Panc1 (cell line): ENCODE measurements around the gene SNX10. TPM values are rescaled to one million over a fixed set of nuclear protein-coding genes. Genes with fewer than 3 reads are reported as not detected.
A peak's percentile ranks its signal among the peaks of the same experiment; 100 is the strongest.

Experiments used
- ATAC-seq: fragments of 200-7000 bp; cut with Tn5 transposase; 2 replicates; pipeline ENCODE4 v1.9.1; 2020; ENCODE audit warnings: mild to moderate bottlenecking, moderate library complexity
- BruUV-seq: library from RNA; stranded (reverse); fragments of 400-500 nt; replicated peaks from 2 replicates; lab custom pipeline; 2021; lab: Mats Ljungman, UMichigan
- CTCF ChIA-PET: fragments of 300-600 bp; sonication (Branson Sonifier 250); formaldehyde crosslinking; loops from one replicate; lab custom pipeline; 2022; ENCODE audit warnings: antibody characterized with exemption; lab: Charles Lee
- POLR2A ChIA-PET: fragments of 300-600 bp; sonication (Branson Sonifier 250); formaldehyde crosslinking; loops from one replicate; lab custom pipeline; 2022; ENCODE audit warnings: antibody characterized with exemption; lab: Charles Lee
- DNase-seq: peaks from one replicate; pipeline ENCODE4 v3.0.0-alpha.2; 2010; ENCODE audit warnings: low read depth, low spot score
- H3K27ac ChIP-seq: 2 replicates; pipeline ENCODE4 v1.5.1; 2011; ENCODE audit warnings: mild to moderate bottlenecking, low read length, inconsistent platforms
- H3K27me3 ChIP-seq: fragments of 200-500 bp; sonication (Bioruptor generic); 2 replicates; pipeline ENCODE4 v1.6.0; 2014; ENCODE audit warnings: low read length, inconsistent platforms; ENCODE audit not compliant: control insufficient read depth, insufficient read depth
- H3K36me3 ChIP-seq: fragments of 200-500 bp; sonication (Bioruptor generic); 2 replicates; pipeline ENCODE4 v1.5.1; 2014; ENCODE audit warnings: inconsistent platforms, mild to moderate bottlenecking, low read length, moderate library complexity; ENCODE audit not compliant: control insufficient read depth, insufficient read depth
- H3K4me1 ChIP-seq: 2 replicates; pipeline ENCODE4 v1.5.1; 2011; ENCODE audit warnings: inconsistent platforms, mild to moderate bottlenecking, low read length, moderate library complexity; ENCODE audit not compliant: control insufficient read depth, insufficient read depth
- H3K4me3 ChIP-seq, 2 experiments: 2 replicates each; pipeline ENCODE4 v1.5.1; 2011 to 2012; ENCODE audit warnings: low read depth in 2 of 2, low read length in 2 of 2, mild to moderate bottlenecking in 2 of 2, inconsistent platforms in 1 of 2, moderate library complexity in 1 of 2
- H3K9me3 ChIP-seq: fragments of 200-500 bp; sonication (Bioruptor generic); 2 replicates; pipeline ENCODE4 v1.5.1; 2014; ENCODE audit warnings: low read depth, mild to moderate bottlenecking, inconsistent platforms, low read length, moderate library complexity; ENCODE audit not compliant: control insufficient read depth, insufficient read depth
- POLR2AphosphoS5 ChIP-seq: IDR thresholded peaks from 2 replicates; pipeline ENCODE4 v1.6.1; 2012; ENCODE audit warnings: mild to moderate bottlenecking, low read depth, low read length, moderate library complexity
- REST ChIP-seq, 2 experiments: IDR thresholded peaks; 2 replicates each; pipeline ENCODE4 v1.6.1; 2011 to 2012; ENCODE audit warnings: low read depth in 2 of 2, control low read depth in 1 of 2, low read length in 1 of 2, mild to moderate bottlenecking in 1 of 2, moderate library complexity in 1 of 2; ENCODE audit not compliant: insufficient read depth in 1 of 2
- SIN3A ChIP-seq: IDR thresholded peaks from 2 replicates; pipeline ENCODE4 v1.6.1; 2012; ENCODE audit warnings: low read depth, mild to moderate bottlenecking, low read length, moderate library complexity, borderline replicate concordance; ENCODE audit not compliant: insufficient read depth
- TCF7L2 ChIP-seq: IDR thresholded peaks from 2 replicates; pipeline ENCODE4 v1.6.1; 2011; ENCODE audit warnings: mild to moderate bottlenecking, low read depth, low read length, inconsistent platforms
- in situ Hi-C: cut with HindIII; loops from 2 replicates; pipeline ENCODE4 v1.10.0; 2016; ENCODE audit warnings: low sequenced_read_pairs, low pct_unique_long_range_greater_than_20kb
- intact Hi-C: fragments of 100-400 bp; cut with micrococcal nuclease; formaldehyde crosslinking; loops from one replicate; pipeline ENCODE4 v1.10.0; 2022; ENCODE audit not compliant: unreplicated experiment
- total RNA-seq: library from RNA; stranded (reverse); gene quantifications from one replicate; pipeline ENCODE4 v1.2.1, GENCODE V29; 2021; ENCODE audit not compliant: unreplicated experiment
- TF ChIP-seq, protein P1 (sequence below): fragments of 450-650 bp; IDR thresholded peaks from 2 replicates; pipeline ENCODE4 v1.5.1; 2017; ENCODE audit warnings: mild to moderate bottlenecking

Gene SNX10
- total RNA-seq, 1 experiment from 2014 or later = 21.8 TPM

GRCh38 chr7:26345202-26345601 is 53.5 kb downstream of the SNX10 start:
- BruUV-seq = no TSS peak
- no peaks in the 10 kb centered on the region for H3K27me3 ChIP-seq
- DNase-seq (no peak), ATAC-seq (peak; percentile 35; the same call in 1 of the 2 replicates)
- no peak overlapping the region for H3K27ac ChIP-seq
- no peak overlapping the region for H3K4me3 ChIP-seq
- in situ Hi-C loops = no loop called here
- no peaks in the 10 kb centered on the region for H3K36me3 ChIP-seq
- no peaks in the 10 kb centered on the region for H3K4me1 ChIP-seq
- no peak for TF ChIP-seq REST (IDR thresholded peaks at IDR 0.05; ENCODE audit: insufficient read depth in 1 of 2, low read depth in 2 of 2, low read length in 1 of 2)
- TF ChIP-seq, protein P1, sequence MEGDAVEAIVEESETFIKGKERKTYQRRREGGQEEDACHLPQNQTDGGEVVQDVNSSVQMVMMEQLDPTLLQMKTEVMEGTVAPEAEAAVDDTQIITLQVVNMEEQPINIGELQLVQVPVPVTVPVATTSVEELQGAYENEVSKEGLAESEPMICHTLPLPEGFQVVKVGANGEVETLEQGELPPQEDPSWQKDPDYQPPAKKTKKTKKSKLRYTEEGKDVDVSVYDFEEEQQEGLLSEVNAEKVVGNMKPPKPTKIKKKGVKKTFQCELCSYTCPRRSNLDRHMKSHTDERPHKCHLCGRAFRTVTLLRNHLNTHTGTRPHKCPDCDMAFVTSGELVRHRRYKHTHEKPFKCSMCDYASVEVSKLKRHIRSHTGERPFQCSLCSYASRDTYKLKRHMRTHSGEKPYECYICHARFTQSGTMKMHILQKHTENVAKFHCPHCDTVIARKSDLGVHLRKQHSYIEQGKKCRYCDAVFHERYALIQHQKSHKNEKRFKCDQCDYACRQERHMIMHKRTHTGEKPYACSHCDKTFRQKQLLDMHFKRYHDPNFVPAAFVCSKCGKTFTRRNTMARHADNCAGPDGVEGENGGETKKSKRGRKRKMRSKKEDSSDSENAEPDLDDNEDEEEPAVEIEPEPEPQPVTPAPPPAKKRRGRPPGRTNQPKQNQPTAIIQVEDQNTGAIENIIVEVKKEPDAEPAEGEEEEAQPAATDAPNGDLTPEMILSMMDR = no peak
- no peak for TF ChIP-seq POLR2AphosphoS5
- no peak for TF ChIP-seq TCF7L2
- TF ChIP-seq SIN3A = no peak
- H3K9me3 ChIP-seq = no peaks in the 10 kb centered on the region
- ChIA-PET POLR2A (no interaction called here), CTCF (no interaction called here)
- intact Hi-C loops = no loop called here

DNA sequence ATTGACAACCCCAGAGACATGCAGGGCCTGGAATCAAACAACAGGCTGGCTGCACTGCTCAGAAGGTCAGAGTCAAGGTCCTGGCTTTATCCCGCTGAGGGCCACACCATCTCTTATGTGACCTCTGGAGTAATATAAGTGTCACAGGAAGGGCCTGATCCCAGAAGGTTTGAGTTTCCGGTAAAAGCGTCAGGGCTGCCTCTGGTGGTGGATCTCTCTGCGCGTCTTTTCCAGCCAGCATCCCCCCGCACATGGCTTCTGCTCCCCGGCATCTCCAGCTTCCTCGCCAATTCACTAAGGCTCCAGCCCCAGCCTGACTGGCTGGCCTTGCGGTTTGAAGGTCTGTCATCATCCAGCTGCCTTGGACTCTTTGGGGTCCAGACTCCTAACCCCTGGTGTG is 54.2 kb downstream of the SNX10 start:
- in situ Hi-C loops = no loop called here

More for the DNA sequence above, 54.2 kb downstream of the SNX10 start:
- Histone ChIP-seq H3K9me3 (no peaks in the 10 kb centered on the region), H3K4me1 (no peaks in the 10 kb centered on the region), H3K27ac (no peak overlapping the region), H3K27me3 (no peaks in the 10 kb centered on the region), H3K36me3 (no peaks in the 10 kb centered on the region), H3K4me3 (no peak overlapping the region)
- BruUV-seq = no TSS peak
- TF ChIP-seq, protein P1 = no peak
- TF ChIP-seq POLR2AphosphoS5 (no peak), TCF7L2 (no peak), REST (IDR thresholded peaks at IDR 0.05; ENCODE audit: insufficient read depth in 1 of 2, low read depth in 2 of 2, low read length in 1 of 2) (no peak), SIN3A (no peak)
- DNase-seq (no peak), ATAC-seq (no peak)
- CTCF ChIA-PET = no interaction called here
- POLR2A ChIA-PET = no interaction called here
- intact Hi-C loops = no loop called here
